ENCODE data around the gene RBBP7.

- TF ChIP-seq CTCF (IDR thresholded peaks at IDR 0.05; ENCODE audit: low read depth, low read length) (no peak), EZH2phosphoT487 (IDR thresholded peaks at IDR 0.05; ENCODE audit: low read depth) (no peak)
These were observed 48.8 kb upstream of the RBBP7 start for GRCh38 chrX:16918979-16919378.
